Neural cell (in vitro differentiated cells): ENCODE data around the gene TMEM63B. TPM values are rescaled to one million over a fixed set of nuclear protein-coding genes. Genes with fewer than 3 reads are reported as not detected.
"Not testable (repeated sequence)": the region's sequence is repeated elsewhere in the genome, so short reads cannot be mapped to it uniquely, and the experiment has no call there.

Experiments
- H2AFZ ChIP-seq: fragments of 200-600, 300-800 bp; sonication (generic), shearing (Covaris generic); 2 replicates; pipeline ENCODE4 v1.6.0; 2014; ENCODE audit warnings: low read depth, mild to moderate bottlenecking, antibody characterized with exemption, low read length, moderate library complexity
- H3F3A ChIP-seq: fragments of 200-600 bp; shearing (Covaris generic); 2 replicates; pipeline ENCODE4 v1.6.1; 2016; ENCODE audit warnings: mild to moderate bottlenecking, moderate library complexity, mixed read lengths, antibody characterized with exemption, low read length; ENCODE audit not compliant: insufficient read depth, poor library complexity, severe bottlenecking
- H3K27ac ChIP-seq: fragments of 200-600, 300-800 bp; sonication (generic), shearing (Covaris generic); 2 replicates; pipeline ENCODE4 v1.5.1; 2014; ENCODE audit warnings: mild to moderate bottlenecking, low read length, moderate library complexity
- H3K27me3 ChIP-seq: fragments of 300-800, 200-600 bp; sonication (generic), shearing (Covaris generic); 2 replicates; pipeline ENCODE4 v1.6.0; 2014; ENCODE audit warnings: mild to moderate bottlenecking, low read depth, low read length, moderate library complexity; ENCODE audit not compliant: insufficient read depth
- H3K36me3 ChIP-seq: fragments of 300-800, 200-600 bp; sonication (generic), shearing (Covaris generic); 2 replicates; pipeline ENCODE4 v1.5.1; 2014; ENCODE audit warnings: mild to moderate bottlenecking, antibody characterized with exemption, low read length, moderate library complexity; ENCODE audit not compliant: insufficient read depth
- H3K4me2 ChIP-seq: fragments of 300-800, 200-600 bp; sonication (generic), shearing (Covaris generic); 2 replicates; pipeline ENCODE4 v1.6.0; 2014; ENCODE audit warnings: mild to moderate bottlenecking, low read length
- H3K4me3 ChIP-seq: fragments of 300-800, 200-600 bp; sonication (generic), shearing (Covaris generic); 2 replicates; pipeline ENCODE4 v1.5.1; 2014; ENCODE audit warnings: mild to moderate bottlenecking, low read length, moderate library complexity
- H3K79me2 ChIP-seq: fragments of 200-600 bp; shearing (Covaris generic); replicated peaks from 2 replicates; pipeline ENCODE4 v1.6.0; 2014; ENCODE audit warnings: mild to moderate bottlenecking, low read length, moderate library complexity; ENCODE audit not compliant: insufficient read depth
- H3K9ac ChIP-seq: fragments of 300-800, 200-600 bp; sonication (generic), shearing (Covaris generic); 2 replicates; pipeline ENCODE4 v1.6.1; 2016; ENCODE audit warnings: mild to moderate bottlenecking, low read length, mixed read lengths
- H3K9me2 ChIP-seq: fragments of 200-600 bp; shearing (Covaris generic); 2 replicates; pipeline ENCODE4 v1.6.1; 2016; ENCODE audit warnings: mild to moderate bottlenecking, low read length, mixed read lengths; ENCODE audit not compliant: insufficient read depth
- H3K9me3 ChIP-seq: fragments of 200-600, 300-800 bp; sonication (generic), shearing (Covaris generic); 2 replicates; pipeline ENCODE4 v1.6.1; 2016; ENCODE audit warnings: mild to moderate bottlenecking, mixed run types, low read length, moderate library complexity, mixed read lengths
- H4K20me1 ChIP-seq: fragments of 200-600 bp; shearing (Covaris generic); 2 replicates; pipeline ENCODE4 v1.6.1; 2016; ENCODE audit warnings: mild to moderate bottlenecking, mixed run types; ENCODE audit not compliant: insufficient read depth
- EP300 ChIP-seq: fragments of 450-650 bp; conservative IDR thresholded peaks from 2 replicates; pipeline ENCODE4 v1.6.1; 2014; ENCODE audit warnings: antibody characterized with exemption, mild to moderate bottlenecking, moderate library complexity; ENCODE audit not compliant: poor library complexity, severe bottlenecking
- EZH2 ChIP-seq: fragments of 200-600, 300-800 bp; shearing (Covaris generic), sonication (generic); IDR thresholded peaks from 2 replicates; pipeline ENCODE4 v1.6.1; 2014; ENCODE audit warnings: antibody characterized with exemption, low read length, borderline replicate concordance, mild to moderate bottlenecking; ENCODE audit not compliant: insufficient read depth, poor library complexity, severe bottlenecking
- MXI1 ChIP-seq: fragments of 450-650 bp; conservative IDR thresholded peaks from 2 replicates; pipeline ENCODE4 v1.6.1; 2014; ENCODE audit warnings: antibody characterized with exemption, mild to moderate bottlenecking; ENCODE audit not compliant: poor library complexity, severe bottlenecking
- POLR2AphosphoS5 ChIP-seq: IDR thresholded peaks from 2 replicates; pipeline ENCODE4 v1.6.1; 2012
- RAD21 ChIP-seq: fragments of 450-650 bp; conservative IDR thresholded peaks from 2 replicates; pipeline ENCODE4 v1.6.1; 2014; ENCODE audit warnings: antibody characterized with exemption, mild to moderate bottlenecking, moderate library complexity
- SMC3 ChIP-seq: fragments of 450-650 bp; conservative IDR thresholded peaks from 2 replicates; pipeline ENCODE4 v1.6.1; 2014; ENCODE audit warnings: antibody characterized with exemption, mild to moderate bottlenecking, moderate library complexity; ENCODE audit not compliant: poor library complexity
- TAF1 ChIP-seq: IDR thresholded peaks from 2 replicates; pipeline ENCODE4 v1.6.1; 2012; ENCODE audit warnings: low read depth
- polyA plus RNA-seq: library from polyadenylated mRNA; depleted of rRNA; stranded (reverse); fragments of >200 nt; gene quantifications from 2 replicates; pipeline ENCODE4 v1.2.3, GENCODE V29; 2014
- TF ChIP-seq, protein P1 (sequence below): fragments of 450-650 bp; IDR thresholded peaks from 2 replicates; pipeline ENCODE4 v1.5.1; 2014; ENCODE audit warnings: antibody characterized with exemption, mild to moderate bottlenecking, moderate library complexity; ENCODE audit not compliant: poor library complexity, severe bottlenecking
- TF ChIP-seq, protein P2 (sequence below): IDR thresholded peaks from 2 replicates; pipeline ENCODE4 v1.6.1; 2012; ENCODE audit warnings: borderline replicate concordance

The TMEM63B gene
- polyA plus RNA-seq, 1 donor from 2014 or later, result 49.9 TPM

DNA sequence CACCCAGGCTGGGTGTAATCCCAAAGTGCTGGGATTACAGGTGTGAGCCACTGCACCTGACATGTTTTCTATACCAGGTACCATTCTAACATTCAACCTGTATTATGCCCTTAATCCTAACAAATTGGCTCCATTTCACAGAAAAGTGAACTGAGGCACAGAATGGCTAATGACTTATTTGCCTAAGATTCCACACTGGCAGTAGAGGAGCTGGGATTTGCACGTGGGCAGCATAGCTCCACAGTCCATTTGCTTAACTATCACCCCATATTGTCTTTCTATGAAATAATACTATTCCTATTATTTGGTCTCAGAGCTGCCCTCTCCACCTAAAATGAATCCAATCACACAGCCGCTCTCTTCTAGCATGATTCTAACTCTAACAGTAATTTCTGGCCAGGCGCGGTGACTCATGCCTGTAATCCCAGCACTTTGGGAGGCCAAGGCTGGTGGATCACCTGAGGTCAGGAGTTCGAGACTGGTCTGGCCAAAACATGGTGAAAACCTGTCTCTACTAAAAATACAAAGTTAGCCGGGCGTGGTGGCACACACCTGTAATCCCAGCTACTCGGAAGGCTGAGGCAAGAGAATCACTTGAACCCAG, 66.1 kb downstream of the TMEM63B start:
- Histone ChIP-seq H3K36me3 (no peaks in the 10 kb centered on the region), H3K9me3 (no peaks in the 10 kb centered on the region), H3F3A (no peaks in the 10 kb centered on the region), H4K20me1 (no peaks in the 10 kb centered on the region), H3K79me2 (no peaks in the 10 kb centered on the region), H3K9ac (no peak overlapping the region), H3K4me2 (no peak overlapping the region), H3K27me3 (no peaks in the 10 kb centered on the region), H2AFZ (no peak overlapping the region), H3K9me2 (no peaks in the 10 kb centered on the region), H3K27ac (no peak overlapping the region), H3K4me3 (no peak overlapping the region)
- TF ChIP-seq SMC3, result no peak
- TF ChIP-seq, protein P1, sequence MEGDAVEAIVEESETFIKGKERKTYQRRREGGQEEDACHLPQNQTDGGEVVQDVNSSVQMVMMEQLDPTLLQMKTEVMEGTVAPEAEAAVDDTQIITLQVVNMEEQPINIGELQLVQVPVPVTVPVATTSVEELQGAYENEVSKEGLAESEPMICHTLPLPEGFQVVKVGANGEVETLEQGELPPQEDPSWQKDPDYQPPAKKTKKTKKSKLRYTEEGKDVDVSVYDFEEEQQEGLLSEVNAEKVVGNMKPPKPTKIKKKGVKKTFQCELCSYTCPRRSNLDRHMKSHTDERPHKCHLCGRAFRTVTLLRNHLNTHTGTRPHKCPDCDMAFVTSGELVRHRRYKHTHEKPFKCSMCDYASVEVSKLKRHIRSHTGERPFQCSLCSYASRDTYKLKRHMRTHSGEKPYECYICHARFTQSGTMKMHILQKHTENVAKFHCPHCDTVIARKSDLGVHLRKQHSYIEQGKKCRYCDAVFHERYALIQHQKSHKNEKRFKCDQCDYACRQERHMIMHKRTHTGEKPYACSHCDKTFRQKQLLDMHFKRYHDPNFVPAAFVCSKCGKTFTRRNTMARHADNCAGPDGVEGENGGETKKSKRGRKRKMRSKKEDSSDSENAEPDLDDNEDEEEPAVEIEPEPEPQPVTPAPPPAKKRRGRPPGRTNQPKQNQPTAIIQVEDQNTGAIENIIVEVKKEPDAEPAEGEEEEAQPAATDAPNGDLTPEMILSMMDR, result no peak
- TF ChIP-seq RAD21, result no peak
- TF ChIP-seq POLR2AphosphoS5, result no peak
- no peak for TF ChIP-seq EZH2
- no peak for TF ChIP-seq MXI1
- TF ChIP-seq, protein P2, sequence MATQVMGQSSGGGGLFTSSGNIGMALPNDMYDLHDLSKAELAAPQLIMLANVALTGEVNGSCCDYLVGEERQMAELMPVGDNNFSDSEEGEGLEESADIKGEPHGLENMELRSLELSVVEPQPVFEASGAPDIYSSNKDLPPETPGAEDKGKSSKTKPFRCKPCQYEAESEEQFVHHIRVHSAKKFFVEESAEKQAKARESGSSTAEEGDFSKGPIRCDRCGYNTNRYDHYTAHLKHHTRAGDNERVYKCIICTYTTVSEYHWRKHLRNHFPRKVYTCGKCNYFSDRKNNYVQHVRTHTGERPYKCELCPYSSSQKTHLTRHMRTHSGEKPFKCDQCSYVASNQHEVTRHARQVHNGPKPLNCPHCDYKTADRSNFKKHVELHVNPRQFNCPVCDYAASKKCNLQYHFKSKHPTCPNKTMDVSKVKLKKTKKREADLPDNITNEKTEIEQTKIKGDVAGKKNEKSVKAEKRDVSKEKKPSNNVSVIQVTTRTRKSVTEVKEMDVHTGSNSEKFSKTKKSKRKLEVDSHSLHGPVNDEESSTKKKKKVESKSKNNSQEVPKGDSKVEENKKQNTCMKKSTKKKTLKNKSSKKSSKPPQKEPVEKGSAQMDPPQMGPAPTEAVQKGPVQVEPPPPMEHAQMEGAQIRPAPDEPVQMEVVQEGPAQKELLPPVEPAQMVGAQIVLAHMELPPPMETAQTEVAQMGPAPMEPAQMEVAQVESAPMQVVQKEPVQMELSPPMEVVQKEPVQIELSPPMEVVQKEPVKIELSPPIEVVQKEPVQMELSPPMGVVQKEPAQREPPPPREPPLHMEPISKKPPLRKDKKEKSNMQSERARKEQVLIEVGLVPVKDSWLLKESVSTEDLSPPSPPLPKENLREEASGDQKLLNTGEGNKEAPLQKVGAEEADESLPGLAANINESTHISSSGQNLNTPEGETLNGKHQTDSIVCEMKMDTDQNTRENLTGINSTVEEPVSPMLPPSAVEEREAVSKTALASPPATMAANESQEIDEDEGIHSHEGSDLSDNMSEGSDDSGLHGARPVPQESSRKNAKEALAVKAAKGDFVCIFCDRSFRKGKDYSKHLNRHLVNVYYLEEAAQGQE, result no peak

DNA sequence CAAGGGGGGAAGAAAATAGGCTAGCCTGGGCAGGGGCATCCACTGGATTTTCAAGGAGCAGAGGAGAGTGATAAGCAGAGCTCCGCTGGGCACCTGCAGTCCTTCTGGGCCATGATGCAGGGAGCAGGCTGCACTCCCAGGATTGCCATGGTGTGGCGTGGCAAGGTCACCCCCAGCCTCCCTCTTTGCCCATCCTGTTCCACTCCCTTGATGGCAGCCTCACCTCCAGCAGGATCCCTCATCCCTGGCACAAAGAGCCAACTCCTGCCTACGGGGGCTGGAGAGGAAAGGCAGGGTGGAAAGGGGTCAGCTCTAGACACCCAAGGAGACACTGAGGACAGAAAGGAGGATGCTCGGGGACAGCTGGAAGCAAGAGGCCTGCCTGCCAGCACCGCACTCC, 67.0 kb downstream of the TMEM63B start:
- Histone ChIP-seq H3K27ac (no peak overlapping the region), H3K9me3 (no peaks in the 10 kb centered on the region), H3K4me3 (no peak overlapping the region), H3K36me3 (no peaks in the 10 kb centered on the region), H3K79me2 (no peaks in the 10 kb centered on the region), H3K4me2 (no peak overlapping the region), H2AFZ (no peak overlapping the region), H4K20me1 (no peaks in the 10 kb centered on the region), H3K9ac (no peak overlapping the region), H3K9me2 (no peaks in the 10 kb centered on the region), H3F3A (no peaks in the 10 kb centered on the region), H3K27me3 (no peaks in the 10 kb centered on the region)
- TF ChIP-seq SMC3 (no peak), TAF1 (no peak), POLR2AphosphoS5 (no peak), EP300 (no peak), RAD21 (no peak), MXI1 (no peak), EZH2 (no peak)
- TF ChIP-seq, protein P2, result no peak
- TF ChIP-seq, protein P1, result no peak

DNA sequence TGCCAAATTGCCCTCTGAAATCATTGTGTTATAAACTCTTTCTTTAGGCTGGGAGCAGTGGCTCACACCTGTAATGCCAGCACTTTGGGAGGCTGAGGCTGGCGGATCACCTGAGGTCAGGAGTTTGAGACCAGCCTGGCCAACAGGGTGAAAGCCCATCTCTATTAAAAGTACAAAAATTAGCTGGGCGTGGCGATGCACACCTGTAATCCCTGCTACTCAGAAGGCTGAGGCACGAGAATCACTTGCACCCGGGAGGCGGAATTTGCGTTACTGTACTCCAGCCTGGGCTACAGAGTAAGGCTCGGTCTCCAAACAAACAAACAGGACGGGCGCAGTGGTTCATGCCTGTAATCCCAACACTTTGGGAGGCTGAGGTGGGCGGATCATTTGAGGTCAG, 69.0 kb downstream of the TMEM63B start:
- H3F3A ChIP-seq, H3K9ac ChIP-seq, H3K4me3 ChIP-seq, H2AFZ ChIP-seq, H4K20me1 ChIP-seq, H3K9me3 ChIP-seq, H3K27me3 ChIP-seq, H3K36me3 ChIP-seq, H3K4me2 ChIP-seq, H3K27ac ChIP-seq, H3K79me2 ChIP-seq, H3K9me2 ChIP-seq: not testable (repeated sequence)
